Testis (tissue), 3 donors: ENCODE data around the gene ARSA. TPM values are rescaled to one million over a fixed set of nuclear protein-coding genes. Genes with fewer than 3 reads are reported as not detected.
A peak's percentile ranks its signal among the peaks of the same experiment; 100 is the strongest.

Experiments
- DNase-seq: peaks from one replicate; pipeline ENCODE4 v3.0.0-alpha.2; 2019
- H3K27ac ChIP-seq, 2 donors: fragments of 200-600 bp; sonication (generic); one replicate each; pipeline ENCODE4 v1.5.1; 2019
- H3K27me3 ChIP-seq: fragments of 200-600 bp; sonication (generic); one replicate; pipeline ENCODE4 v1.5.1; 2019
- H3K36me3 ChIP-seq: fragments of 200-600 bp; sonication (generic); one replicate; pipeline ENCODE4 v1.5.1; 2017; ENCODE audit warnings: low read depth; ENCODE audit errors: missing control alignments
- H3K4me1 ChIP-seq: fragments of 200-600 bp; sonication (generic); one replicate; pipeline ENCODE4 v1.5.1; 2019
- H3K4me3 ChIP-seq, 2 donors: fragments of 200-600 bp; sonication (generic); one replicate each; pipeline ENCODE4 v1.5.1; 2017 to 2019
- H3K9me3 ChIP-seq: fragments of 200-600 bp; sonication (generic); one replicate; pipeline ENCODE4 v1.5.1; 2017
- POLR2A ChIP-seq: fragments of 450-650 bp; IDR thresholded peaks from one replicate; pipeline ENCODE4 v1.6.1; 2017; ENCODE audit warnings: antibody characterized with exemption, mild to moderate bottlenecking, moderate library complexity
- WGBS, 2 donors: methylation state at CpG; one replicate each; pipeline ENCODE4 v1.1.5; 2018; 5-methylcytosine and 5-hydroxymethylcytosine counted together
- intact Hi-C: fragments of 100-400 bp; cut with DNase I; formaldehyde crosslinking; loops from one replicate; pipeline ENCODE4 v1.15.1; 2023; ENCODE audit warnings: low total_unique reads
- polyA plus RNA-seq: library from polyadenylated mRNA; stranded (reverse); fragments of 350-450 nt; fragmentation: Illumina TruSeq; extraction: RNeasy Lipid Tissue Mini Kit (QIAGEN cat#74804); gene quantifications from one replicate; pipeline ENCODE4 v1.2.3, GENCODE V29; 2014; ENCODE audit warnings: low read depth, low replicate concordance; ENCODE audit not compliant: insufficient read depth
- total RNA-seq, 2 donors: library from RNA; depleted of rRNA; stranded (reverse); fragments of >200 nt; gene quantifications; one replicate each; pipeline ENCODE4 v1.2.3, GENCODE V29; 2016
- TF ChIP-seq, protein P1 (sequence below), 3 experiments: fragments of 450-650 bp in 2 of 3; fragments of 200-600 bp in 1 of 3; sonication (generic) in 1 of 3; IDR thresholded peaks; one replicate each; pipeline ENCODE4 v1.5.1; 2016 to 2019; ENCODE audit warnings: antibody characterized with exemption in 3 of 3, mild to moderate bottlenecking in 2 of 3, moderate library complexity in 1 of 3

Gene ARSA
- total and polyA plus RNA-seq, 3 donors from 2014 or later: 60.9 to 95.9 (median 73.5) TPM

DNA sequence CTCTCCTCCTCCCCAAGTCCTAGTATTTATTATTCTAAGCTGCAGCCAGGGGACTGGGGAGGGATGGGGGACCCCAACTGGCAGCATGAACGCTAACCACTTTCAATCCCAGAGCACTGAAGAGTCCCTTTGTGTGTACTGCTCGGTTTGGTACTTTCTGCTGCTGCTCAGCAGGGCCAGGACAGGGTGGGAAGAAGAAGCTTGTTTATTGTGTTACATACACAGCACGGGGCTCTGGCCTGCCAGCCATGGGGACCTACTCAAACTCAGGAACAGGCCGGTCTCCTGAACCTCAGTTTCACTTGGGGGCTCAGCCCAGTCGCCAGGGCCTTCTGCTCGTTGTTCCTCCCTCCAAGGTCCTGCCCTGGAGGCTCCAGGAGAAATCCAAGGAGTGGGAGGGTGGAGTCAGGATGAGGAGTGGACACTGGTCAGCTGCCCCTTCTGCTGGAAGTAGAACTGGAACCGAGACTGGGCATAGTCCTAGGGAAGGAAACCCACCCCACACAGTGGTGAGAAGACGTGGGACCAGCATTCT, 49.1 kb downstream of the ARSA start:
- no peaks in the 10 kb centered on the region for H3K27me3 ChIP-seq
- H3K4me3 ChIP-seq: no peak overlapping the region
- intact Hi-C loops: no loop called here
- DNase-seq: no peak
- H3K4me1 ChIP-seq: peaks cover 22% of the 10 kb centered on the region
- H3K9me3 ChIP-seq: no peaks in the 10 kb centered on the region
- no peaks in the 10 kb centered on the region for H3K36me3 ChIP-seq
- TF ChIP-seq POLR2A: no peak
- TF ChIP-seq, protein P1, sequence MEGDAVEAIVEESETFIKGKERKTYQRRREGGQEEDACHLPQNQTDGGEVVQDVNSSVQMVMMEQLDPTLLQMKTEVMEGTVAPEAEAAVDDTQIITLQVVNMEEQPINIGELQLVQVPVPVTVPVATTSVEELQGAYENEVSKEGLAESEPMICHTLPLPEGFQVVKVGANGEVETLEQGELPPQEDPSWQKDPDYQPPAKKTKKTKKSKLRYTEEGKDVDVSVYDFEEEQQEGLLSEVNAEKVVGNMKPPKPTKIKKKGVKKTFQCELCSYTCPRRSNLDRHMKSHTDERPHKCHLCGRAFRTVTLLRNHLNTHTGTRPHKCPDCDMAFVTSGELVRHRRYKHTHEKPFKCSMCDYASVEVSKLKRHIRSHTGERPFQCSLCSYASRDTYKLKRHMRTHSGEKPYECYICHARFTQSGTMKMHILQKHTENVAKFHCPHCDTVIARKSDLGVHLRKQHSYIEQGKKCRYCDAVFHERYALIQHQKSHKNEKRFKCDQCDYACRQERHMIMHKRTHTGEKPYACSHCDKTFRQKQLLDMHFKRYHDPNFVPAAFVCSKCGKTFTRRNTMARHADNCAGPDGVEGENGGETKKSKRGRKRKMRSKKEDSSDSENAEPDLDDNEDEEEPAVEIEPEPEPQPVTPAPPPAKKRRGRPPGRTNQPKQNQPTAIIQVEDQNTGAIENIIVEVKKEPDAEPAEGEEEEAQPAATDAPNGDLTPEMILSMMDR (IDR thresholded peaks at IDR 0.05): no peak
- H3K27ac ChIP-seq: no peak overlapping the region
- WGBS, 2 donors: 58 to 71% methylated on average over 8 of the region's 8 CpGs

DNA sequence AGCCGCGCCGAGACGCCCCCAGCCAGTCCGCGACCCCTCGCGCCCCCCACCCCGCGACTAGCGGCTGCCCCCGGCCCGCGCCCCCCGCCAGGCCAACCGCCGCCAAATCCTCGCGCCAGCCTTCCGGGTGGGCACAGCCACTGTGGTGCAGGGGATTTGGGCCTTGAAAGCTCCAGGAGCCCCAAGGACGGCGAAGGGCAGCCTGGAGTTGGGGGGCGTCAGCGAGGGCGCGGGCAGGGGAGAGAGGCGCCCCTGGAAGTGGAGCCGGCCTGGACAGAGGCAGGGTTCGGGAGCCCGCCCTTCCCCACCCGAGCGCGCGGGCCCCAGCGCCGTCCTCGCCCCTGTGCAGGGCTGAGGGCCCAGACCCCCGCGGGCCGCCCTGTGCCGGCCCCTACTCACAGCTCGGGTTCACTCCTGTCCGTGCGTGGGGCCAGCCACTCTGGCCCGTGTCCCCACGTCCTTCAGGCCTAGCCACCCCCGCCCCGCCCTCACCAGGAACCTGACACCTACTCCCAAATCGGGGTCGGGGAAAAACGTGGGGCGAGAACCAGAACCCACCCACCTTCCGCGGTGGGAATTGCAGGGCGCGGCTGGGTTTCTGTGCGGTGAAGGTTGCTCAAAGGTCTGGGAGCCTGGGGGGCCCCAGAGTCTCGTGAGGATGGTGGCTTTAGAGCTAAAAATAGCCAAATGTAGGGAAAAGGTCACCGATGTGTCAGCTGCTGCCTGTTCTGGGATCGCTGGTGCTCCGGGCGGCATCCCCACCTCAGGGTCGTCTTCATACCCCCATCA, 49.8 kb downstream of the ARSA start, which contains the start of gene CPT1B:
Gene CPT1B, minus strand, starts transcription at position 441 of the 789 bp plus-strand sequence. CDS start 512 bp downstream, outside the sequence.
- Histone ChIP-seq H3K27ac (no peak within 1 kb of the TSS), H3K4me1 (peaks cover 17% of the 10 kb centered on the region), H3K9me3 (no peaks in the 10 kb centered on the region), H3K4me3 (peak within 1 kb of the TSS in 1 of 2 donors; percentile 21), H3K27me3 (no peaks in the 10 kb centered on the region), H3K36me3 (no peaks in the 10 kb centered on the region)
- 26 to 36% methylated on average over 19 to 60 of the region's 63 CpGs for WGBS, 2 donors
- TF ChIP-seq, protein P1 (IDR thresholded peaks at IDR 0.05): no peak
- TF ChIP-seq POLR2A: no peak
- intact Hi-C loops: no loop called here
- no peak for DNase-seq

DNA sequence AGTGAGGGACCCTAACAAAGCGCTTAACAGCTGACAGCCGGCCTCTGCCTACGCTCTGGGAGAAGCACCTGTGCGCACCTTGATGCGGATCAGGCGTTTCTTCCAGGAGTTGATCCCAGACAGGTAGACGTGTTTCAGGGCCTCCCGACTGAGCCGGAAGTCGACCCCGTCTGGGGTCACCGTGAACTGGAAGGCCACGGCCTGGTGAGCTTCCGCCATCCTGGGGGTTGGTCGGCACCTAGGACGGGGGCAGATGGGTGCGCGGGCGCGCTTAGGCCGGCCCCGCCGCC, 50.3 kb downstream of the ARSA start:
- DNase-seq: no peak
- intact Hi-C loops: no loop called here
- no peak for TF ChIP-seq POLR2A
- TF ChIP-seq, protein P1 (IDR thresholded peaks at IDR 0.05): no peak
- Histone ChIP-seq H3K36me3 (no peaks in the 10 kb centered on the region), H3K4me3 (peak overlapping the region in 1 of 2 donors; percentile 21), H3K9me3 (no peaks in the 10 kb centered on the region), H3K4me1 (peaks cover 17% of the 10 kb centered on the region), H3K27me3 (no peaks in the 10 kb centered on the region), H3K27ac (no peak overlapping the region)
- WGBS, 2 donors: 58 to 67% methylated on average over 3 to 22 of the region's 23 CpGs

DNA sequence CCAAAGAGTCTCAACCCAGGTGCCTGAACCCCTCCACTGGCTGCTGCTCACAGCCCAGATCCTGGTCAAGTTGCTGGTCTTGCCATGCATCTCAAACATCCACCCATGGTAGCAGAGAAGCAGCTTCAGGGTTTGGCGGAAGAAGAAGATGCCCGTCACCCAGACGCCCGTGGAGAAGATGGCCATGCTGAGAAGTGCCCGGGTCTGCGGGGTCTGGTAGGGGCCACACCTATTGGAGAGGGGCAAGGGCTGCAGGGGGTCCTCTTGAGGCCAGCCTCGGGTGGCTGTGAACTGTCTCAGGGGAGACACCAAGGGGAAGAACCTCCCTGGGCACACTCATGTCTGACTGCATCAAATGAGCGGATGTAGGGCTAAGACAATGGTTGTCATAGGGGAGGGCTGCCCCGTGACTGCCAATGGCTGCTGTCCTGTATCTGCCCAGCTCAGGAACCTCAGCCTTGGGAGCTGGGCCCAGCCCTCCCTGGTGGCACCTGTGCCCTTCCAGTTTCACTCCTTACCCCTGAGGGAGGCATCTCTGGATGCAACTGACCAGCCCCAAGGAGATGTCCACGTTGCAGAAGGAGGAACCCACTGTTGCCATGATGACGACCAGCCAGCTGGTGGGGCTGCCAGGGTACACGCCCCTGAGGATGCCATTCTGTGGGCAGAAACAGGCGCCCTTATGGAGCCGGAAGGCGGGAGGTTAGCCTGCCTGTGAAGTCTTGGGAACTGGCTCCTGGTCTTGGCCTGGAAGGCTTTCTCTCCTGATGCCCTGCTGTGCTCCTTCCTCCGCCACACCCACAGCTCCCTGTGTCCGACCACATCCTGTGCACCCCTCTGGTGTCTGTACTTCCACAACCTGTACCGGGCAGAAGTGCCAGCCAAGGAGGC, 50.9 kb downstream of the ARSA start:
- 83 to 84% methylated on average over 16 to 18 of the region's 18 CpGs for WGBS, 2 donors
- H3K36me3 ChIP-seq: no peaks in the 10 kb centered on the region
- H3K9me3 ChIP-seq: no peaks in the 10 kb centered on the region
- H3K4me1 ChIP-seq: peaks cover 17% of the 10 kb centered on the region
- TF ChIP-seq, protein P1 (IDR thresholded peaks at IDR 0.05): no peak
- no peak for TF ChIP-seq POLR2A
- no peaks in the 10 kb centered on the region for H3K27me3 ChIP-seq
- DNase-seq: no peak
- intact Hi-C loops: no loop called here
- H3K27ac ChIP-seq: no peak overlapping the region
- peak overlapping the region in 1 of 2 donors; percentile 21 for H3K4me3 ChIP-seq
